ENCODE results near the gene SNN.

The SNN gene

DNA sequence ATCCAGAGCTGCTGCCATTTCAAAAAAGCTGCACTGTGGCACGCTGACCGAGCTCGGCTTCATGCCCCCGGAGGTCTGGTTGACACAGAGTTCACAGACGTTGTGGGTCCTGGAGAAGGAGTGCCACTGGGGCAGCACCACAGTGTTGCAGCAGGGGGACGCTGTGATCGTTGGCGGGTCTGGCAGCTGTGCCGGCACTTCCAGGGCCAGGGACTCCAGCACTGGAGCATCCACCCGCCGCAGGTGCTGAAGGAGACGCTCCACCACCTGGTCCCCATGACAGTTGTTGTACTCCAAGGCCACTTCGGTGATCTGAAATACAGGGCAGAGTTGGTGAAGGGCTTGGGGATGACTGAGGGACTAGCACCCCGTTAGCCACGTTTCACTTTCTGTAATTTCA lies 23.5 kb downstream of the SNN start:
- no peak for DNase-seq (ENCODE audit: low read depth in 1 of 2, low spot score in 1 of 2)
- no peak for TF ChIP-seq JUND (IDR thresholded peaks at IDR 0.05; ENCODE audit: low read depth)
- in situ Hi-C loops (cut with HindIII; ENCODE audit: low pct_unique_long_range_greater_than_20kb, low sequenced_read_pairs), result no loop called here

DNA sequence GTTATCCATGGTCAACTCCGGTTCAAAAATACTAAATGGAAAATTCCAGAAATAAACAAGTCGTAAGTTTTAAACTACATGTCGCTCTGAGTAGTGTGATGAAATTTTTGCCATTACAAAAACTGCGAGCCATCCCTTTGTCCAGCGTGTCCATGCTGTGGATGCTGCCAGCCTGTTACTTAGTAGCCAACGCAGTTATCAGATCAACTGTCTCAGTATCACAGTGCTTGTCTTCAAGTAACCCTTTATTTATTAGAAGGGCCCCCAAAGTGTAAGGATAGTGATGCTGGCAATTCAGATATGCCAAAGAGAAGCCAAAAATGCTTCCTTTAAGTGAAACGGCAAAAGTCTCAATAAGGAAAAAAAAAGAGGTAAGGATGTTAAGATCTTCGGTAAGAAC lies 23.9 kb downstream of the SNN start:
- no peak for TF ChIP-seq JUND (IDR thresholded peaks at IDR 0.05; ENCODE audit: low read depth)
- in situ Hi-C loops (cut with HindIII; ENCODE audit: low pct_unique_long_range_greater_than_20kb, low sequenced_read_pairs), result no loop called here
- no peak for DNase-seq (ENCODE audit: low read depth in 1 of 2, low spot score in 1 of 2)

DNA sequence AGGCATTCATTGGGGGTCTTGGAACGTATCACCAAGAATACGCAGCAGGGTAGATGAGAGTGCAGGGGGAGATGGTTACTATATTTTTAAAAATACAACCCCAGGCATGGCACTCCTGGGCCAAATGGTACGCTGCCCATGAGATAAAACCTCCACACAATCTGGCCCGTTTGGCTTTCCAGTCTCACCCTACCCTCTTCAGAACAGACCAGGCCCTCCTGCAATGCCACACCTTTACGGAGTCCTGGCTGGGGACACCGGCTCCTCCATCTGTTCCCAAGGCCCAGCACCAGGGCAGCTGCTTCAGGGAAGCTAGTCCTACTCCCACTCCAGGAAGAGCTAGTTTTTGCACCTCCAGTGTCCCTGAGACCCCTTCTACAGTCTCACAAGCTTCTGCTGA lies 24.4 kb downstream of the SNN start:
- in situ Hi-C loops (cut with HindIII; ENCODE audit: low pct_unique_long_range_greater_than_20kb, low sequenced_read_pairs), result no loop called here
- no peak for TF ChIP-seq JUND (IDR thresholded peaks at IDR 0.05; ENCODE audit: low read depth)
- no peak for DNase-seq (ENCODE audit: low read depth in 1 of 2, low spot score in 1 of 2)

DNA sequence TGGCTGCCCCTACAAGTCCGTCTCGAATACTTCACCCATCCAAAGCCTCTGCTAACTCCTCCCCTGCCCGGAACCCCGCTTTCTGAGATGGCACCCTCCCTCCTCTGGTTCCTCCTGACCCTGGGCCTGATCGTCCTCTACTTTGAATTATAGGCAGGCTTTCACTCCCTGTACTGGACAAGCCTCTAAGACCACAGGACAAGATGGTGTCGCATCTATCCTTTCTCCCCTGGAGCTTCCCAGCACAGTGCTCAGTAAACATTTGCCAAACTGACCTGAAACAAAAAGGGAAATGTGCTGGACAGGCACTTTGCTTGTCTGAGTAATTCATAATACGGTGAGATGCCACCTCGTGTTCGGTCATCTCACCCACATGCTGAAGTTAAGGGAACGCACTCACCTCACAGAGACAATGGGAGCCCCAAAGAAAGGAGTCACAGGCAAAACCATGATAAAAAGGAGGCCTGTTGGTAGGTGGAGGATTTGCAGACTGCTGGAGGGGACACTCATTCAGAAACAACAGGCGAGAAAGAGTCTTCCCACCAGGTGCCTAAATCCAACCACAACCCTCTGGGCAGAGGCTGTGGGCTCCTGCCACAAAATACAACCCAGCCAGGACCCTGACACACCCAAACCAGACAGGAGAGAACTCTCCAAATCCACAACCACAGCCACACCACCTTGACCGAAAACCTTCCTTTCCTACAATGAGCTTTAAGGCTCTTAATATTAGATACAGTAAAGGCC lies 28.2 kb downstream of the SNN start:
- in situ Hi-C loops (cut with HindIII; ENCODE audit: low pct_unique_long_range_greater_than_20kb, low sequenced_read_pairs), result no loop called here
- TF ChIP-seq JUND (IDR thresholded peaks at IDR 0.05; ENCODE audit: low read depth), result no peak
- DNase-seq (ENCODE audit: low read depth in 1 of 2, low spot score in 1 of 2), result no peak

DNA sequence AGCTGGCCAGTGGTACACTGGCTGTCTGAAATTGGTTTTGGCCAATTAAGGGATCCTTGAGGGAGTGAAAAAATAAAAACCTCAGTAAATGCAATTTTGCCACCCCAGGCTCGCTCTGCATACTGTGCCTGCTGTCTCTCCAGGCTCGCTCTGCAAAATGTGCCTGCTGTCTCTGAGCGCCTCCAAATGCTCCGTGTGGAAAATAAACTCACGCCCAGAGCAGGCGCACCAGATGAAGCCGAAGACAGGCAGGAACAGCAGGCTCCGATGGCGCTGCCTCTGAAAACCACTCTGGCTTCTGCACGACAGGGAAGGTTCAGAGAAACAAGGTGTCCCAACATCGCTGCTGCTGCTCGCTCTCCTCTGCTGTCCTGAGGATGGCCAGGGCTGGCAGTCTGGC lies 29.1 kb downstream of the SNN start:
- DNase-seq (ENCODE audit: low read depth in 1 of 2, low spot score in 1 of 2), result no peak
- TF ChIP-seq JUND (IDR thresholded peaks at IDR 0.05; ENCODE audit: low read depth), result no peak
- in situ Hi-C loops (cut with HindIII; ENCODE audit: low pct_unique_long_range_greater_than_20kb, low sequenced_read_pairs), result no loop called here

DNA sequence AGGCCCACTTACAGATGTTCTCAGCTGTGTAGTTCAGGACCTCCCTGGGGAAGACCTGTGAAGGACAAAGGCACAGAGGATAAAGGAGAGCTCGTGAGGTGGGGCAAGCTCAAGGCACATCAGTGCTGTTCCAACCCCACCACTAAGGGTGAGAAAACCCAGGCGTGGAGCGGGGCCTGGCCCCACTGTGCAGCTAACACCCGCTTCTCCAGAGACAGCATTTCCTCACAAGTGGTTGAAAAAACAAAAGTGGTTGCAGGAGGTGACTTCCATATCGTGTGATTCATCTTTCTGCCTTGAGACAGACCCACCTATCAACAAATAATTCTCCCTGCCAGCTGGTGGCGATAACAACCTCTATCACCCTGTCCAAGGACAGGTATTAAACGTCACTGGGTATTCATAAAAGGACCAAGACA lies 30.0 kb downstream of the SNN start:
- no peak for DNase-seq (ENCODE audit: low read depth in 1 of 2, low spot score in 1 of 2)
- TF ChIP-seq JUND (IDR thresholded peaks at IDR 0.05; ENCODE audit: low read depth), result no peak
- in situ Hi-C loops (cut with HindIII; ENCODE audit: low pct_unique_long_range_greater_than_20kb, low sequenced_read_pairs), result no loop called here

DNA sequence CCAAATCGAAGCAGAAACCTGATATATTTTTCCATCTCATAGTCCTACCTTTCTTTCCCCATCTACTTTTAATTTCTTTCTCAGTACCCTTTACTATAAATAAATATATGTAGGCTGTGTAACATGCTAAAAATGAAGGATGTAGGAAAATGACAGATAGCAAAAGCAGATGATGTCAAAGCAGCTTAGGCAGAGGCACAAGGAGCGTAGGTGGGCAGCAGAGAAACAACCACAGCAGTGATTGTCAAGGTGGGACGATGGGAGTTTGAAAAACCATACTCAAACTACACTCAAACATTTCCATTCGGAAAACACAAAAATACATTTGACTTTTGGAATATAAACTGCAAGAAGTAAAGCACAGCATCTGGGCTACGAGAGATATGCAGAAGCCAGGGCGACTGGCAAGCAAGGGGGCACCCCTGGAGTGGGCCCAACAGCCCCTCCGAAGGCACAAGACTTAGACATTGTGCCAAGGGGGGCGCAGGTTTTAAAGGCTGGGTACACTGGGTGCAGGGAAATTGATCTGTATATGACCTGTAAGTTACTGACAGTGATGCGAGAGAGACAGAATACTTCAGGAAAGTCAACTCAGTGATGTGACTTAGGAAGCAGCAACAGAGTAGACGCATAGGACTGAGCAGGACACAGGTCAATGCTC lies 31.1 kb downstream of the SNN start:
- DNase-seq (ENCODE audit: low read depth in 1 of 2, low spot score in 1 of 2), result no peak
- no peak for TF ChIP-seq JUND (IDR thresholded peaks at IDR 0.05; ENCODE audit: low read depth)
- in situ Hi-C loops (cut with HindIII; ENCODE audit: low pct_unique_long_range_greater_than_20kb, low sequenced_read_pairs), result no loop called here

DNA sequence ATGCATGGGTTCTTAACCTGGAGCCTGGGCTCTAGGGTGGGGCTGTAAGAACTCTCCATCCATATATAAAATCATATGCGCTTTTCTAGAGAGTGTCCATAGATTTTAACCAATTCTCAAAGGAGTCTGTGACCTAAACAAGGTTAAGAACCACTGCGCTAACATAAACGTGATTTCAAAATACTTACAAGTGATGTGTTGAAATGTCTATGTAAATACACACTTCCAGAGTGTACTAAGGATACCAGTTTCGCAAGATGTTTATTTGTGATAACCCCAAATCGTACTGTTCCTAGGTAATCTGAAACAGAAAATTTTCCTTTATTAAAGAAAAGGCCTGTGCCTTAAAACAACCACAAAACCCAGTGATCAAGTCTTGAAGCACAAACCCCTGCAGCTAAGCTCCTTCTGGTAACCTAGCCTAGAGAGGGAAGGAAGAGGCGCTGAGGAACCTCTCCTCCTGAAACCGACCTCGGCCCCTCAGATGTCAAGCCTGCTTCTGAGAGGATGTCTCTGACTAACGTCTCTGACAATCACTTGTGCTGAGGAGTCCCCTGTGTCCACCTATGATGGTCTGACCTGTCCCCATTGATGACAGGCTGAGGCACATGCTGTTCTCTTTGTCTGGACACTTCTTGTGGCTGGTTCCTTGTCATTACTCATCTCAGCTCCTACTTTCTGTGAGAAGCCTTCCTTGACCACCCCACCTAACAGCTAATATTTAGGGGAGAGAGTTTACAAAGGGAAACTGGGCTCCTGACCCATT lies 32.2 kb downstream of the SNN start:
- no peak for DNase-seq (ENCODE audit: low read depth in 1 of 2, low spot score in 1 of 2)
- TF ChIP-seq JUND (IDR thresholded peaks at IDR 0.05; ENCODE audit: low read depth), result no peak
- in situ Hi-C loops (cut with HindIII; ENCODE audit: low pct_unique_long_range_greater_than_20kb, low sequenced_read_pairs), result no loop called here

DNA sequence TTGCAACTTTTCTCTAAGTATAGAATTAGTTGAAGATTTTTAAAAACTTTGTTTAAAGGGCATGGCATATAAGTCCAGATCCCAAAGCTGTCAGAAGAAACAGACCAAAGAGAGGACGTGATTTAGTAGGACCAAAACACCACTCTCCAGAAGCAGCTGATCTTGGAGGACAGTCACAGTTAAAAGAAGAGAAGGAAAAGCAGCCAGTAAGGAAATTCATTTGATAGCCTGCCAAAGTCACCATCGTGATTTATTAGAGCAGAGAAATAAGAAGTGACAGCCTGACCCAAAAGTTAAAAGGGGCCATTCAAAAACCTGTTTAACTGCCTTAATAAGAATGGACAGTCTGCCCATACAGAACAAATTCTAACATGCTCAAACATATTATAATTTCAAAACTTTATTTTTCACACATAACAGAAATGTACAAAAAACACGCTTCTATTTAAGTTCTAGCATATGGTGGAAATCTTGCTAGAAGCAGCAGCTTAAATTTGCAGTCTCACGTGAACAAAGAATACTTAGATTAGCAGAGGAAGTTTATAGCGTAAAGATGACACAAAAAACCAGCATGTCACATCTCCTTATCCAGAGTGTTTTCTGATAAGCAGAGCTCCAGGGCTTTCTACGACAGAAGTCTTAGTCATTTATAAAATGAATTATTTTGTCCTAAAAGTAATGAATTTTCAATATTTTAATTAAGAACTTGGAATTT lies 37.2 kb downstream of the SNN start:
- TF ChIP-seq JUND (IDR thresholded peaks at IDR 0.05; ENCODE audit: low read depth), result no peak
- in situ Hi-C loops (cut with HindIII; ENCODE audit: low pct_unique_long_range_greater_than_20kb, low sequenced_read_pairs), result no loop called here

DNA sequence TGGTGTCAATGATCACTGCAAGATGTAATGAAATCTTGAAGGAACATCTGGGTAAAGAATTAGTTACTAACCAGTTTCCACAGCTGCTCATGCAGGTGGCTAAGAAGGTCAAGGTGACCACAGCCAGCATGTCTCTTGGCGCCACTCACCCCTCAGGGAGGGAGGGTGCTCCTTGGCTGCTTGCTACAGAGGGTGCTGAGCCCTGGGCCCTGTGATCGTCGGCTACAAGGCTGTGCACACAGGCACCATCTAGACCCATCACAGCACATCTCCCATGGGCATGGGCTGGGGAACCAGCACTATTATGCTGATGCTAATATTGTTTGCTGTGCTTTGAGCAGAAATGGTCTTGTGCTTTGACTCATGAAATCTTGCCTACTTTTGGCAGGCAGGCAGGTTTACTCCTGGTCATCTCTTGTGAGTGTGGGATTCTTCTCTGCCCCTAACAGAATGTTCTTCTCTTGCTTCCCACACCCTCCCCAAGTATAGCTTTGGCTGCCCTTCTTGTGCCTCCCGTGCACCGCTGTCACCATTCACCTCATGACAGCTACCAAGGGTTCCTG lies 38.0 kb downstream of the SNN start:
- in situ Hi-C loops (cut with HindIII; ENCODE audit: low pct_unique_long_range_greater_than_20kb, low sequenced_read_pairs), result no loop called here

More for the DNA sequence above, 37.2 kb downstream of the SNN start:
- DNase-seq (ENCODE audit: low read depth in 1 of 2, low spot score in 1 of 2), result no peak

DNA sequence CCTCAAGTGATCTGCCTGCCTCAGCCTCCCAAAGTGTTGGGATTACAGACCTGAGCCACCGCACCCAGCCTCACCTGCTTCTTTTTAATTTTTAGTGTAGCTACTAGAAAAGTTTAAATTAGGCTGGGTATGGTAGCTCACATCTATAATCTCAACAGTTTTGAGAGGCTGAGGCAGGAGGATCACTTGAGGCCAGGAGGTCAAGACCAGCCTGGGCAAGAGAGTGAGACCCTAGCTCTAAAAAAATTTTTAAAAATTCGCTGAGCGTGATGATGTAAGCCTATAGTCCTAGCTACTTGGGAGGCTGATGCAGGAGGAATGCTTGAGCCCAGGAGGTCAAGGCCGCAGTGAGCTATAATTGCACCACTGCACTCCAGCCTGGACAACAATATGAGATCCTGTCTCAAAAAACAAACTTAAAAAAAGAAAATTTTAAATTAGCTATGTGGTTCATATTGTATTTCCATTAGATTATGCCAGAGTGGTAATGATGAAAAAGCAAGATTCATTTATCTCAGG lies 39.5 kb downstream of the SNN start:
- DNase-seq (ENCODE audit: low read depth in 1 of 2, low spot score in 1 of 2), result no peak
- in situ Hi-C loops (cut with HindIII; ENCODE audit: low pct_unique_long_range_greater_than_20kb, low sequenced_read_pairs), result no loop called here

More for the DNA sequence above, 38.0 kb downstream of the SNN start:
- no peak for TF ChIP-seq JUND (IDR thresholded peaks at IDR 0.05; ENCODE audit: low read depth)
- DNase-seq (ENCODE audit: low read depth in 1 of 2, low spot score in 1 of 2), result peak in 1 of 2 experiments; percentile 50

DNA sequence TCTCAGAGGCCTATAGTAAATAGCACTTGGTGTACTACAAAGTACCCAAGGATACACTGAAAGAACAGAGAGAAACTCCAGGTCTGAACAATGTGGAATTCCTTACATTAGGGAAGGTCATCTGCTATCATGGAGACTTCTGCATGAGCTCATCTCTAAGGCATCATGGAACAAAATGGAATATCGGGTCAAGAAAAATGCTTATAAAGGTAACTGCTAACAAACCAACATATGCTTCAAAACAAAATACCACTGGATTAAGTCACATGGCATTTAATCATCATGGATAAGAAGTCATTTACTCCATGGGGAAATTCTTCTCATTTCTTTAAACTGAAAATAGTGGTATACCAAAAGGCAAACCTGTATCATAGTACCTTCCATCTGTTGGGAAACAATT lies 40.2 kb downstream of the SNN start:
- TF ChIP-seq JUND (IDR thresholded peaks at IDR 0.05; ENCODE audit: low read depth), result no peak
- no peak for DNase-seq (ENCODE audit: low read depth in 1 of 2, low spot score in 1 of 2)
- in situ Hi-C loops (cut with HindIII; ENCODE audit: low pct_unique_long_range_greater_than_20kb, low sequenced_read_pairs), result no loop called here

More for the DNA sequence above, 39.5 kb downstream of the SNN start:
- TF ChIP-seq JUND (IDR thresholded peaks at IDR 0.05; ENCODE audit: low read depth), result no peak

All from T47D (cell line).